Measurements from ENCODE around the gene DPP7. TPM values are rescaled to one million over a fixed set of nuclear protein-coding genes. Genes with fewer than 3 reads are reported as not detected.

DPP7 gene
- total RNA-seq, 1 experiment from 2014 or later: 139 TPM

- intact Hi-C loops (cut with micrococcal nuclease): no loop called here
- ChIA-PET POLR2A (no interaction called here), CTCF (interaction anchor here (0.5 to 0.6 kb wide), 2 partner anchors 23 to 476 kb away, joined by 3 to 4 read pairs; no protein-coding TSS in a partner anchor)
- Mint-ChIP-seq H3K4me1 (ENCODE audit: insufficient read depth, unreplicated experiment) (no peaks in the 10 kb centered on the region), H3K27me3 (ENCODE audit: insufficient read depth, unreplicated experiment) (peaks cover 1% of the 10 kb centered on the region), H3K27ac (ENCODE audit: low read depth, unreplicated experiment) (no peak overlapping the region), H3K9me3 (ENCODE audit: unreplicated experiment) (no peaks in the 10 kb centered on the region), H3K4me3 (ENCODE audit: unreplicated experiment) (no peak overlapping the region), H3K36me3 (ENCODE audit: insufficient read depth, unreplicated experiment) (no peaks in the 10 kb centered on the region)
- BruUV-seq (replicated peaks): no TSS peak
- no peak for TF ChIP-seq CTCF (IDR thresholded peaks at IDR 0.05; ENCODE audit: unreplicated experiment)
- no peak for DNase-seq (ENCODE audit: unreplicated experiment)
Measured at GRCh38 chr9:137147793-137148160, 33.2 kb upstream of the DPP7 start.

GRCh38 chr9:137147091-137147792 is 32.7 kb upstream of the DPP7 start:
- intact Hi-C loops (cut with micrococcal nuclease): no loop called here
- CTCF ChIA-PET: interaction anchor here (0.5 kb wide), 1 partner anchor 24 kb away, joined by 3 read pairs; no protein-coding TSS in a partner anchor
- TF ChIP-seq CTCF (IDR thresholded peaks at IDR 0.05; ENCODE audit: unreplicated experiment): no peak
- DNase-seq (ENCODE audit: unreplicated experiment): no peak
- no peaks in the 10 kb centered on the region for H3K36me3 Mint-ChIP-seq (ENCODE audit: insufficient read depth, unreplicated experiment)
- no peak overlapping the region for H3K27ac Mint-ChIP-seq (ENCODE audit: low read depth, unreplicated experiment)
- H3K9me3 Mint-ChIP-seq (ENCODE audit: unreplicated experiment): no peaks in the 10 kb centered on the region
- POLR2A ChIA-PET: no interaction called here
- no peak overlapping the region for H3K4me3 Mint-ChIP-seq (ENCODE audit: unreplicated experiment)
- peaks cover 6% of the 10 kb centered on the region for H3K27me3 Mint-ChIP-seq (ENCODE audit: insufficient read depth, unreplicated experiment)
- no TSS peak for BruUV-seq (replicated peaks)
- no peaks in the 10 kb centered on the region for H3K4me1 Mint-ChIP-seq (ENCODE audit: insufficient read depth, unreplicated experiment)

GRCh38 chr9:137146527-137146918 is 32.0 kb upstream of the DPP7 start:
- CTCF ChIA-PET: no interaction called here
- BruUV-seq (replicated peaks): no TSS peak
- TF ChIP-seq CTCF (IDR thresholded peaks at IDR 0.05; ENCODE audit: unreplicated experiment): no peak
- H3K27ac Mint-ChIP-seq (ENCODE audit: low read depth, unreplicated experiment): no peak overlapping the region
- H3K9me3 Mint-ChIP-seq (ENCODE audit: unreplicated experiment): no peaks in the 10 kb centered on the region
- peaks cover 14% of the 10 kb centered on the region for H3K27me3 Mint-ChIP-seq (ENCODE audit: insufficient read depth, unreplicated experiment)
- H3K36me3 Mint-ChIP-seq (ENCODE audit: insufficient read depth, unreplicated experiment): no peaks in the 10 kb centered on the region
- POLR2A ChIA-PET: interaction anchor here (0.5 kb wide), 1 partner anchor 16 kb away, joined by 3 read pairs; no protein-coding TSS in a partner anchor
- no peak for DNase-seq (ENCODE audit: unreplicated experiment)
- intact Hi-C loops (cut with micrococcal nuclease): no loop called here
- no peak overlapping the region for H3K4me3 Mint-ChIP-seq (ENCODE audit: unreplicated experiment)
- H3K4me1 Mint-ChIP-seq (ENCODE audit: insufficient read depth, unreplicated experiment): no peaks in the 10 kb centered on the region

- no TSS peak for BruUV-seq (replicated peaks)
- no peak for DNase-seq (ENCODE audit: unreplicated experiment)
- Mint-ChIP-seq H3K4me3 (ENCODE audit: unreplicated experiment) (no peak overlapping the region), H3K4me1 (ENCODE audit: insufficient read depth, unreplicated experiment) (no peaks in the 10 kb centered on the region), H3K27me3 (ENCODE audit: insufficient read depth, unreplicated experiment) (peaks cover 14% of the 10 kb centered on the region), H3K27ac (ENCODE audit: low read depth, unreplicated experiment) (no peak overlapping the region), H3K36me3 (ENCODE audit: insufficient read depth, unreplicated experiment) (no peaks in the 10 kb centered on the region), H3K9me3 (ENCODE audit: unreplicated experiment) (no peaks in the 10 kb centered on the region)
- no peak for TF ChIP-seq CTCF (IDR thresholded peaks at IDR 0.05; ENCODE audit: unreplicated experiment)
- ChIA-PET POLR2A (interaction anchor here (0.5 kb wide), 1 partner anchor 15 kb away, joined by 3 read pairs; no protein-coding TSS in a partner anchor), CTCF (no interaction called here)
- intact Hi-C loops (cut with micrococcal nuclease): no loop called here
Measured at GRCh38 chr9:137145731-137146526, 31.4 kb upstream of the DPP7 start.

Measured in MCF 10A (cell line).